Chondrocyte (in vitro differentiated cells): ENCODE results near the gene KIF4A. TPM values are rescaled to one million over a fixed set of nuclear protein-coding genes. Genes with fewer than 3 reads are reported as not detected.

Experiments used
- DNase-seq: peaks from one replicate; pipeline ENCODE4 v3.0.0; 2021; ENCODE audit warnings: mixed read lengths, low spot score
- H3K27ac Mint-ChIP-seq: one replicate; pipeline ENCODE4 v1.8.0; 2021; ENCODE audit warnings: mild to moderate bottlenecking, moderate library complexity, mixed read lengths; ENCODE audit not compliant: unreplicated experiment
- H3K27me3 Mint-ChIP-seq: 2 replicates; pipeline ENCODE4 v1.8.0; 2021; ENCODE audit warnings: low read depth, mixed read lengths
- H3K36me3 Mint-ChIP-seq: 2 replicates; pipeline ENCODE4 v1.8.0; 2021; ENCODE audit warnings: low read depth, mixed read lengths
- H3K4me1 Mint-ChIP-seq: 2 replicates; pipeline ENCODE4 v1.8.0; 2021; ENCODE audit warnings: low read depth, mild to moderate bottlenecking, mixed read lengths
- H3K4me3 Mint-ChIP-seq: one replicate; pipeline ENCODE4 v1.8.0; 2021; ENCODE audit warnings: mild to moderate bottlenecking, moderate library complexity, mixed read lengths; ENCODE audit not compliant: unreplicated experiment
- H3K9me3 Mint-ChIP-seq: 2 replicates; pipeline ENCODE4 v1.8.0; 2021; ENCODE audit warnings: low read depth, mixed read lengths
- CTCF ChIP-seq: fragments of 200-600 bp; sonication (generic); IDR thresholded peaks from 2 replicates; pipeline ENCODE4 v1.5.0; 2021; ENCODE audit warnings: antibody characterized with exemption, mild to moderate bottlenecking, moderate library complexity
- total RNA-seq: library from RNA; stranded (reverse); gene quantifications from 3 replicates; pipeline ENCODE4 v1.2.1, GENCODE V29; 2021

Gene KIF4A
- total RNA-seq, 1 donor from 2014 or later, result 5.9 TPM

- Mint-ChIP-seq H3K9me3 (peaks cover 2% of the 10 kb centered on the region), H3K27me3 (no peaks in the 10 kb centered on the region), H3K27ac (no peak overlapping the region), H3K4me3 (no peak overlapping the region), H3K4me1 (peaks cover 3% of the 10 kb centered on the region), H3K36me3 (no peaks in the 10 kb centered on the region)
- DNase-seq, result no peak
- TF ChIP-seq CTCF, result no peak
These were observed 139.9 kb downstream of the KIF4A start for GRCh38 chrX:70429759-70430158.

- peak overlapping the region; percentile 82 for H3K4me3 Mint-ChIP-seq
- H3K36me3 Mint-ChIP-seq, result no peaks in the 10 kb centered on the region
- TF ChIP-seq CTCF, result no peak
- peaks cover 11% of the 10 kb centered on the region for H3K4me1 Mint-ChIP-seq
- peak overlapping the region; percentile 88 for H3K27ac Mint-ChIP-seq
- no peaks in the 10 kb centered on the region for H3K27me3 Mint-ChIP-seq
- DNase-seq, result no peak
- H3K9me3 Mint-ChIP-seq, result peaks cover 2% of the 10 kb centered on the region
These were observed 143.3 kb downstream of the KIF4A start for GRCh38 chrX:70432936-70433847.

- no peak for DNase-seq
- Mint-ChIP-seq H3K36me3 (no peaks in the 10 kb centered on the region), H3K4me3 (peak overlapping the region; percentile 82), H3K4me1 (peaks cover 11% of the 10 kb centered on the region), H3K9me3 (peaks cover 2% of the 10 kb centered on the region), H3K27me3 (no peaks in the 10 kb centered on the region), H3K27ac (peak overlapping the region; percentile 88)
- TF ChIP-seq CTCF, result peak; percentile 84
These were observed 144.0 kb downstream of the KIF4A start for GRCh38 chrX:70433848-70434351.

GRCh38 chrX:70434352-70434866 lies 144.5 kb downstream of the KIF4A start:
- no peak for TF ChIP-seq CTCF
- peak overlapping the region; percentile 82 for H3K4me3 Mint-ChIP-seq
- DNase-seq, result no peak
- peaks cover 2% of the 10 kb centered on the region for H3K9me3 Mint-ChIP-seq
- peak overlapping the region; percentile 88 for H3K27ac Mint-ChIP-seq
- peaks cover 11% of the 10 kb centered on the region for H3K4me1 Mint-ChIP-seq
- H3K27me3 Mint-ChIP-seq, result no peaks in the 10 kb centered on the region
- H3K36me3 Mint-ChIP-seq, result no peaks in the 10 kb centered on the region

- DNase-seq, result no peak
- Mint-ChIP-seq H3K4me3 (peak overlapping the region; percentile 82), H3K27ac (peak overlapping the region; percentile 86), H3K27me3 (no peaks in the 10 kb centered on the region), H3K36me3 (no peaks in the 10 kb centered on the region), H3K9me3 (peaks cover 2% of the 10 kb centered on the region), H3K4me1 (peaks cover 11% of the 10 kb centered on the region)
- TF ChIP-seq CTCF, result no peak
These were observed 145.1 kb downstream of the KIF4A start for GRCh38 chrX:70434914-70435586.
